Upper lobe of right lung (tissue), 1 donor: ENCODE measurements around the gene ZFYVE9. TPM values are rescaled to one million over a fixed set of nuclear protein-coding genes. Genes with fewer than 3 reads are reported as not detected.

Source experiments
- ATAC-seq: fragments of 200-7000 bp; cut with Tn5 transposase; one replicate; pipeline ENCODE4 v1.9.1; 2020; ENCODE audit warnings: mild to moderate bottlenecking, moderate library complexity
- DNase-seq: peaks from one replicate; pipeline ENCODE4 v3.0.0-alpha.2; 2020
- H3K27ac ChIP-seq: fragments of 200-600 bp; one replicate; pipeline ENCODE4 v1.8.0; 2022
- H3K27me3 ChIP-seq: fragments of 200-600 bp; one replicate; pipeline ENCODE4 v1.8.0; 2022; ENCODE audit warnings: mild to moderate bottlenecking
- H3K36me3 ChIP-seq: fragments of 200-600 bp; one replicate; pipeline ENCODE4 v1.8.0; 2022
- H3K4me1 ChIP-seq: fragments of 200-600 bp; one replicate; pipeline ENCODE4 v1.8.0; 2022
- H3K4me3 ChIP-seq: fragments of 200-600 bp; one replicate; pipeline ENCODE4 v1.8.0; 2022; ENCODE audit warnings: mild to moderate bottlenecking
- H3K9me3 ChIP-seq: fragments of 200-600 bp; one replicate; pipeline ENCODE4 v1.8.0; 2022
- CTCF ChIP-seq: fragments of 200-600 bp; IDR thresholded peaks from one replicate; pipeline ENCODE4 v1.8.0; 2022; ENCODE audit warnings: antibody characterized with exemption
- intact Hi-C: fragments of 100-400 bp; cut with DNase I; formaldehyde crosslinking; loops from one replicate; pipeline ENCODE4 v1.11.0; 2022
- total RNA-seq: library from RNA; stranded (reverse); fragmentation: NEBNext Ultra II Directional; extraction: Animal tissue kit (Norgen Biotek cat#: 25700); gene quantifications from one replicate; pipeline ENCODE4 v1.2.1, GENCODE V29; 2021
- donor health status: DM: no; HTN: yes; CAD: no; lungs with severe emphysema.

ZFYVE9 gene
- total RNA-seq, 1 donor from 2014 or later, result 23.9 TPM

DNA sequence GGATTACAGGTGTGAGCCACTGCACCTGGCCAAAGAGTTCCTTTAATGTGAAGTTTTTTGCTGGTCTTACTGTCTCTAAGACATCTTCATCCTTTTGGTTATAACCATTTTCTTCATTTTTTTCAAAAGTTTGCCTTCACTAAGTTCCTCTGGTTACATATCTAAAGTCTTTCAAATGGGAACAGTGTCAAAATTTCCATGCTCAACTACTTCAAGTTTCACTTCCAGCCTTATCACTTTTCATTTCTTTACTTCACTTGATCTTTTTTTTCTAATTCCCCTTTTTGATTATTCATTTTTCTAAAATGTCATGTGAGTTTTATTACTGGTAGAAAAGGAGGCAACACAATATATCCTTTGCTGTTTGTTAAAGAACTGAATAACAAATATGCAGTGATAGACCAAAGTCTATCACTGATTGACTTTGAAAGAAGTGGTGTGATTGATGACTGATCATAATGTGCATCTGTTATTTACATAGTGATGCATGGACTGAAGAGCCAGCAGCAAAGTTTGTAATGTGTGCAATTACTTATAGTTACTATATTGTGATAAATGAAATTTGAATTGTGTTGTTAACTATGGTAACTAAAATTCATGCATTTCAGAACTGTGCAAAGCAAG lies 16.0 kb upstream of the ZFYVE9 start:
- intact Hi-C loops, result no loop called here
- Histone ChIP-seq H3K27ac (no peak overlapping the region), H3K9me3 (no peaks in the 10 kb centered on the region), H3K27me3 (peaks cover 4% of the 10 kb centered on the region), H3K36me3 (no peaks in the 10 kb centered on the region), H3K4me3 (no peak overlapping the region), H3K4me1 (no peaks in the 10 kb centered on the region)
- TF ChIP-seq CTCF, result no peak
- DNase-seq (no peak), ATAC-seq (no peak)

DNA sequence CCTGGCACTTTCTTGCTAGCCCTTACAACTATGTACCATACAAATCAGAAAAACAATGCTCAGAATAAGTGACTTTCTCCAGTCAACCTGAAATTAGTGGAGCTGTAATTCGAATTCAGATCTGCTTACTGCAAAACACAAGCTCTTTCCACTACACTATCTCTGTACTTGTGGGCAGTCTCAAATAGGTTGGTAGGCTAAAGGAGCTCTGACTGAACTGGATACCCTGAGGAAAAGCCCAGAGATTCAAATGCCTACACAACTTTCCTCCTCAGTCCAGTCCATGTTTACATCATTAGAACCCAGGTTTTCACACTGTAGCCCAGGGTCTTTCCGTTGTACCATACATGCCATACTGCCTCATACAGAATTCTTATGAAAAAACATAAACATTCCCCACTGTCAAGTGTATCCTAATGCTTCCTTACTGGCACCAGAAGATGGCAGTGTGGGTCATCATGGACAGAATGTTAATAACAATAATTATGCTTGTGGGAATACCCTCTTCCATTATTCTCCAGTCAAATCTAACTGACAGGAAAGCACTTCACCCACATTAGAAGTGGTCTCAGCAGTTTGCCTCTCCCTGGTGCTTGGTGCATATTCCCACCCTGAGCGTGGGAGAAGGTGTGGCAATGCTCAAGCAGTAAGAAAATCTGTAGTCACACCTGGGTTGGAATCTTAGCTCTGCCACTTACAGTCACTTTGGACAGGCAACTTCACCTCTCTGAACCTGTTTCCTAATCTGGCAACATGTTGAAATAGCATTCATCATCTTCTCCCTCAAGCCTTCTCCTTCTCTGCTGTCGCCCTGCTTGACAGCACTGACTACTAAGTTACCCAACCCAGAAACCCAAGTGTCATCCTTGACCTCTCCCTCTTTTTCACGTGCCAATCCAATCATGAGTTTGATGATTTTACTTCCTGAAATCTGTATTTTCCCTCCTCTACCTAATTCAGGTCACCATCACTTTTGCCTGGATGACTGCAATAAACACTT lies 14.4 kb upstream of the ZFYVE9 start:
- H3K9me3 ChIP-seq, result no peaks in the 10 kb centered on the region
- TF ChIP-seq CTCF, result peak; percentile 81
- H3K4me3 ChIP-seq, result no peak overlapping the region
- intact Hi-C loops, result no loop called here
- peak; percentile 84 for ATAC-seq
- no peaks in the 10 kb centered on the region for H3K36me3 ChIP-seq
- peaks cover 4% of the 10 kb centered on the region for H3K27me3 ChIP-seq
- no peak for DNase-seq
- no peak overlapping the region for H3K27ac ChIP-seq
- no peaks in the 10 kb centered on the region for H3K4me1 ChIP-seq

GRCh38 chr1:52139817-52140540 lies 1.9 kb upstream of the ZFYVE9 start:
- ATAC-seq (no peak), DNase-seq (no peak)
- Histone ChIP-seq H3K4me1 (peaks cover 17% of the 10 kb centered on the region), H3K27me3 (no peaks in the 10 kb centered on the region), H3K36me3 (no peaks in the 10 kb centered on the region), H3K4me3 (no peak overlapping the region), H3K27ac (no peak overlapping the region), H3K9me3 (no peaks in the 10 kb centered on the region)
- intact Hi-C loops, result loop anchor here (10.0 kb wide), 1 partner anchor 155 kb away; no protein-coding TSS in a partner anchor
- no peak for TF ChIP-seq CTCF

GRCh38 chr1:52140633-52141512 lies 1.0 kb upstream of the ZFYVE9 start:
- ATAC-seq, result no peak
- Histone ChIP-seq H3K27me3 (no peaks in the 10 kb centered on the region), H3K9me3 (no peaks in the 10 kb centered on the region), H3K27ac (peak overlapping the region; percentile 91), H3K4me1 (peaks cover 17% of the 10 kb centered on the region), H3K4me3 (peak overlapping the region; percentile 85), H3K36me3 (no peaks in the 10 kb centered on the region)
- DNase-seq, result no peak
- TF ChIP-seq CTCF, result no peak
- intact Hi-C loops, result no loop called here
